Frontal cortex (tissue), 4 donors: Measurements from ENCODE around the gene ADH1B. TPM values are rescaled to one million over a fixed set of nuclear protein-coding genes. Genes with fewer than 3 reads are reported as not detected.

Experiments used
- DNase-seq, 2 donors: peaks; one replicate each; pipeline ENCODE4 v3.0.0; 2012; ENCODE audit warnings: low spot score in 2 of 2
- FAIRE-seq: peaks from 2 replicates; lab custom pipeline; 2012; peaks lifted over from hg19 to GRCh38; lab: Jason Lieb, UNC
- total RNA-seq: library from RNA; depleted of rRNA; stranded (reverse); fragments of >200 nt; gene quantifications from one replicate; pipeline ENCODE4 v1.2.3, GENCODE V29; 2014
- donor health status: control.
- donor health status: control.
- donor health status: control.

ADH1B gene
- total RNA-seq, 1 donor from 2014 or later = not detected

DNA sequence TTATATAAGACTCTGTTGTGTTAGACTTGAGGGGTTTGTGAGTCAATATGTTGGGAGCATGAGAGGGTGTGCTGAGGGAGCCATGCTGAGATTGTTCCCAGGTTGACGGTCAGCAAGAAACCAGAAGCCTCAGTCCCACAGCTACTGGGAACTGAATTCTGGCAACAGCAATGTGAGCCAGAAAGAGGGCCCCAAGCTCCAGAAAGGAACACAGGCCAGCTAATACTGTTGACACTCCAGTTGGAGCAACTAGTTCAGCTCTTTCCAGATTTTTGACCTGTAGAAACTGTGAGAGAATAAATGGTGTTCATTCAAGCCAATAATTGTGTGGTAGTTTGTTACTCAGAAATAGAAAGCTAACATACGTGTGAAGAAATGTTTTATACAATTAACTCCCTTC is 47.5 kb downstream of the ADH1B start:
- FAIRE-seq (no peak), DNase-seq (no peak)

DNA sequence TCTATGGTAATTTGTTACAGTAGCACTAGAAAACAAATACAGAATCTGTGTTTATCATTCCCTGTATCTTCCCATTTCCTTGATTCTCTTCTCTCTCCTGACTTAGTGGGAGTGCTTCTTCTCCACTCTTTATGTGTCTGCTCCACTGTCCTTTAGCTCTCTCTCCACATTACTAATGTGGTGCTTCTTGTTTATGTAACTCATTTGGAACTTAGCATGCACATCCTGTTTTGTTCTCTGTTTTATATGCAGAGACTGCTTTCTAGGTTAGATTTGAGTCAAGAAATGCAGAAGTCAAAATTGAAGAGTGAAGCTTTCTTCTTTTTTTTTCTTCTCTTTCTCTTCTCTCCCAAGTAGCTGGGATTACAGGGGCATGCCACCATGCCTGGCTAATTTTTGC is 56.3 kb downstream of the ADH1B start:
- DNase-seq (no peak), FAIRE-seq (no peak)

Other genes with a start within 250 kb of the ADH1B start
- 113 TPM for gene ADH5, start 232.6 kb downstream of the ADH1B start, total RNA-seq
- gene ADH4, start 177.1 kb downstream of the ADH1B start, total RNA-seq = not detected
- not detected for gene ADH6, start 102.2 kb downstream of the ADH1B start, total RNA-seq
- not detected for gene ADH1A, start 30.4 kb downstream of the ADH1B start, total RNA-seq
- not detected for gene ADH1C, start 31.3 kb upstream of the ADH1B start, total RNA-seq
- not detected for gene ADH7, start 113.9 kb upstream of the ADH1B start, total RNA-seq
- gene C4orf17, start 189.6 kb upstream of the ADH1B start, total RNA-seq = not detected
- gene TRMT10A, start 242.6 kb upstream of the ADH1B start, total RNA-seq = 5.3 TPM